GM06990 (cell line): ENCODE results near the gene RYR2.

Experiments used
- DNase-seq: peaks from one replicate; pipeline ENCODE4 v3.0.0-alpha.2; 2011; ENCODE audit not compliant: insufficient read length; ENCODE audit errors: extremely low read depth
- H3K27me3 ChIP-seq: replicated peaks from 2 replicates; pipeline ENCODE4 v1.6.0; 2011; ENCODE audit warnings: low read length; ENCODE audit not compliant: control insufficient read depth, insufficient read depth
- H3K36me3 ChIP-seq: 2 replicates; pipeline ENCODE4 v1.5.1; 2011; ENCODE audit warnings: low read length; ENCODE audit not compliant: control insufficient read depth, insufficient read depth
- H3K4me3 ChIP-seq: replicated peaks from 2 replicates; pipeline ENCODE4 v1.5.1; 2011; ENCODE audit warnings: low read depth, mild to moderate bottlenecking, control low read depth, low read length
- CTCF ChIP-seq: IDR thresholded peaks from 2 replicates; pipeline ENCODE4 v1.5.1; 2011; ENCODE audit warnings: low read length, control low read depth, mild to moderate bottlenecking, inconsistent platforms; ENCODE audit not compliant: insufficient read depth, poor library complexity, severe bottlenecking

Gene RYR2

GRCh38 chr1:237048803-237049202 lies 6.8 kb downstream of the RYR2 start:
- H3K36me3 ChIP-seq = no peaks in the 10 kb centered on the region
- no peak for TF ChIP-seq CTCF
- no peak for DNase-seq
- H3K4me3 ChIP-seq = no peak overlapping the region
- no peaks in the 10 kb centered on the region; the same call in 1 of the 2 replicates for H3K27me3 ChIP-seq

GRCh38 chr1:237050185-237050584 lies 8.2 kb downstream of the RYR2 start:
- H3K4me3 ChIP-seq = no peak overlapping the region
- no peaks in the 10 kb centered on the region for H3K36me3 ChIP-seq
- no peak for DNase-seq
- no peak for TF ChIP-seq CTCF
- H3K27me3 ChIP-seq = peaks cover 2% of the 10 kb centered on the region

DNA sequence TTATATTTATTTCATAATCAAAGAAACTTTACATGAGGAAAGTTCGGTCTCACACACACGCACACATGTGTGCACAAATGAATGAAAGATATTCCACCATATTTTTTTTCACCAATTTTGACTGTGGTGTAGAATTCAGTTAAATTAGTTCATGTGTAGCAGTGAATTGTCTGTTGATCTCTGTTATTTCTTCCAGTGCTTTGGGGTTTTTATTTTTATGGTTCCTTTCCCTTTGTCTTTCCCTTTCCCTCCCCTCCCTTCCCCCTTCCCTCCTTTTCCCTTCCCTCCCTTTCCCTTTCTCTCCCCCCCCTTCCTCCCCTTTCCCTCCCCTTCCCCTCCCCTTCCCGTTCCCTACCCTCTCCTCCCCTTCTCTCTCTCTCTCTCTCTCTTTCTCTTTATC lies 8.9 kb downstream of the RYR2 start:
- Histone ChIP-seq H3K4me3 (no peak overlapping the region), H3K36me3 (no peaks in the 10 kb centered on the region), H3K27me3 (peaks cover 2% of the 10 kb centered on the region)
- DNase-seq = no peak
- TF ChIP-seq CTCF = no peak

DNA sequence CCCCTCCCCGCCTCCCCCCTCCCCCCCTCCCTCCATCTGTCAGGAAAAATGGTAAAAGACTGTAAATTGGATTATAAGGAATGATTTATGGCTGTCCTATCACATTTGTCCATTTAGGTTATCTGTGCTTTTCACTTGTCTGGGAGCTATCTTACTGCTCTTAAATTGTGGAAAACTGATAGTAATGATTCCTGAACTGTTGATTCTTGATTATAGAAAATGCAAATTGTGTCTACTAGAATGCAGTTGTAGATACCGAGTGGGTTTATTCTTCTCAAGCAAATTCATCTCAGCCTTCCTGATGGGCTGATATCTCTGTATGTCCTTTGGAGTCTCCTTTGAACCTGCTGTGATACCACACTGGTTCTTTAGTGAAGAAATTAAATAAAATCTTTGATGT lies 12.3 kb downstream of the RYR2 start:
- TF ChIP-seq CTCF = no peak
- Histone ChIP-seq H3K36me3 (no peaks in the 10 kb centered on the region), H3K4me3 (no peak overlapping the region), H3K27me3 (peaks cover 2% of the 10 kb centered on the region)
- no peak for DNase-seq

- TF ChIP-seq CTCF = no peak
- no peak for DNase-seq
- Histone ChIP-seq H3K36me3 (no peaks in the 10 kb centered on the region), H3K4me3 (no peak overlapping the region), H3K27me3 (peaks cover 2% of the 10 kb centered on the region)
Observed at GRCh38 chr1:237058470-237058869, 16.5 kb downstream of the RYR2 start.

DNA sequence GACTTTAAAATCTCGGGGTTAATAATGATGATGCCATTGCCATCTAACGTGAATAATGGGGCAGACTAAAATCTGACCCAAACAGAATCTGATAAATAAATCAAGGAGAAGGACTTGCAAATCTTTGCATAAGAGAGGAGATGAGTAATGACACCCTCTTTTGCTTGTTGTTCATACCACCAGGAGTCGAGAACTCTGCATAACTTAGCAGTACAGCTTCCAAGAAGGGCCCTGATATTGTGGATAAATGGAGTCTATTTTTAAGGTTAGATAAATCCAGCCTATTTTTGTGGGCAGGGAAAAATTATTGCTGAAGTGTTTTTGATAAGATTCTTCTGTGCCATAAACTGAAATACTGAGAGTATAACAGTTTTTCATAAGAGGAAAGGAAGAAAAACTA lies 17.3 kb downstream of the RYR2 start:
- Histone ChIP-seq H3K27me3 (peaks cover 2% of the 10 kb centered on the region), H3K4me3 (no peak overlapping the region), H3K36me3 (no peaks in the 10 kb centered on the region)
- no peak for TF ChIP-seq CTCF
- no peak for DNase-seq
